GM19452 (cell line): Measurements from ENCODE around the gene HYAL2.
"Not testable (repeated sequence)": the region's sequence is repeated elsewhere in the genome, so short reads cannot be mapped to it uniquely, and the experiment has no call there.

Source experiments
- ATAC-seq: cut with Tn5 transposase; IDR thresholded peaks from one replicate; pipeline ENCODE4 v1.9.1; 2021; ENCODE audit not compliant: unreplicated experiment

The HYAL2 gene

DNA sequence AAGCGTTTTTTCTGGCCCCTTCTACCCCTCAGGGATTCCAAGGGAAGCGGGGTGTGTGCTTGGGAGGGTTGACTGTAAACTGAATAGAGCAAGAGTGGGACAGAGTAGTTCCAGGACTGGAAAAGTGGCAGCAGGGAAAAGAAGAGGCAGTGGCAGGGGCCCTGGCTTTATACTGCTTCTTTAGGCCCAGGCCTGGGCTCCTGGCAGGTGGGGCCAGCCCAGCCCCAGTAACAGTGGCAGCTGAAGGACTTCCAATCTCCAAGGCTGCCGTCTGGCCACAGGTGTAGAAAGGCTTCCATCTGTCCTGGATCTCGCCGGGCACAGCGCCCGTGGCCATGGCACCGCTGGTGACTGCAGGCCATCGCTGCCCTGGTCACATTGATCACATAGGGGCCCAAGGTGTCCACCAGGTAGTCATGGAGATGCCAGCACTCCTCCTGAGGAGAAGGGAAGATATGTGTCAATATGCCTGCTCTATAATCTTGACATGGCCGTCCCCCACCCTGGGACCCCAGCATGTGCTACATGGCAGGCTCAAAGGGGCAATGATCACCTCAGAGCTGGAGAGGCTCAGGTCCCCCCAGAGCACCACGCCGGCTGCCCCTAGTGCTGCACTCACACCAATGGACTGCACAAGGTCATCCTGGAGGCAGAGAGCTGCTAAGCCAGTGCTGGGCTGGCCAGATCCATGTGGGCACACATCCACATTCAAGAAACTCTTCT, 29.3 kb downstream of the HYAL2 start:
- no peak for ATAC-seq

- ATAC-seq: peak; percentile 96
These were observed 30.1 kb downstream of the HYAL2 start, which contains the start of gene IFRD2 for GRCh38 chr3:50292159-50293078. Gene IFRD2 (minus strand): TSS chr3:50292429. CDS start chr3:50292274, 155 bp downstream.

- no peak for ATAC-seq
These were observed 32.3 kb downstream of the HYAL2 start for GRCh38 chr3:50290161-50290641.

- no peak for ATAC-seq
These were observed 33.4 kb downstream of the HYAL2 start for GRCh38 chr3:50289130-50289529.

GRCh38 chr3:50288387-50289007, 34.0 kb downstream of the HYAL2 start:
- no peak for ATAC-seq

DNA sequence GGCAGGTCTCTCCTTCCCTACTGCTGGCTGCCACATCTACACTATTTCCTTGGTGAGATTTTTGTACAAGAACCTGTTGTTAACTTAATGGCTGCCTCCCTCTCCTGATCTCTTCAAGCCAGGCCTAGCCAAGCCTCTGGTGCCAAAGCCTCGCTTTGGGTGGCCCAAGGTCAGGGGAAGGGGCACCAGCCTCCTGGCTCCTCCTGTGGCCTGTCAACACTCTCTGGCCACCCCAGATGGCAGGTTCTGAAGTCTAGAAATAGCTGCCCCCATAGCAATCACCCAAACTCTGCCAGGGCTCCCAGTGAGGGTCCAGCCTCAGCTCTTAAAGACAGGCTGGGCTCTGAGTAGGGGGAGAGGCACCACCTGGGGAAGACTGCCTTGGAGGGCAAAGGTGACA, 35.3 kb downstream of the HYAL2 start:
- ATAC-seq: no peak

- no peak for ATAC-seq
These were observed 36.0 kb downstream of the HYAL2 start for GRCh38 chr3:50286322-50287227.

DNA sequence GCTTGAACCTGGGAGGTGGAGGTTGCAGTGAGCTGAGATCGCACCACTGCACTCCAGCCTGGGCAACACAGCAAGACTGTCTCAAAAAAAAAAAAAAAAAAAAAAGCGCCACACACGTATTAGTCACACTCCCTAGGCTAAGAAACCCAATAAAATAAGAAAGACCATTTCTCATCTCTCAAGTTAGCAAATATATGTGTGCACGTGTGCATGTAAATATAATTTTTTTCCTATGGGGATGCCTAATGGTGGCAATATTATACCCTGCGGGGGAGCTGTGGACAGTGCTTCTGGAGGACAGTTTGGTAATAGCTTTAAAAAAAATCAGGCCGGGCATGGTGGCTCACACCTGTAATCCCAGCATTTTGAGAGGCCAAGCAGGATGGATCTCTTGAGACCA, 38.4 kb downstream of the HYAL2 start:
- ATAC-seq: not testable (repeated sequence)

DNA sequence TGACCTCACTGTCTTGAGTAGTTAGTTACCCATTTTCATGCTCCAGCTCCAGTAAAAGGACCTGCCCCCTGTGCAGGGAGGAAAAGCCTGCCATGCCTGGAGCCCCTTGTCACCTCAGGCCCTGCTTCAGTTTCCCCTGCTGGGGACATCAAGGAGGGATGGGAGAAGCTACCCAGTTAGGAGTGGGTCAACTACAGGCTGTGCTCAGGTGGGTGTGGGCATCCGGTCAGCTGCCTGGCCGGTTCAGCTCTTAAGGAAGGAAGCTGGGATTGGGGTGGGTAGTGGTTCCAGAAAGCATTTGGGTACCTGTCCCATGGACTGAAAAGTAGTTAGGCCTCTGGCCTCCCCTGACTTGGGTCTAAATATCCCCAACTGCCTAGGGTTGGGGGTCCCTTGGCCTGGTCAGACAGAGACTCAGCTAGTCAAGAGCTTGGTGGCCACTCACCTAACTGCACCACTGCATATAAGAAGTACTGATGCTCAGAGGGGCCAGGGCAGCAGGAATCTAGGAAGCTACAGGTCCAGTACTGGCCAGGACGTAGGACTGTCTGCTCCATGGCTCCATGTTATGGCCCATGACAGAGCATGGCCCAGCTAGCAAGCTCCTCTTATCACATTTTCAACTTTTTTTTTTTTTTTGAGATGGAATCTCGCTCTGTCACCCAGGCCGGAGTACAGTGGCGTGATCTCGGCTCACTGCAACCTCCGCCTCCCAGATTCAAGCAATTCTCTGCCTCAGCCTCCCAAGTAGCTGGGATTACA, 43.1 kb downstream of the HYAL2 start:
- no peak for ATAC-seq

DNA sequence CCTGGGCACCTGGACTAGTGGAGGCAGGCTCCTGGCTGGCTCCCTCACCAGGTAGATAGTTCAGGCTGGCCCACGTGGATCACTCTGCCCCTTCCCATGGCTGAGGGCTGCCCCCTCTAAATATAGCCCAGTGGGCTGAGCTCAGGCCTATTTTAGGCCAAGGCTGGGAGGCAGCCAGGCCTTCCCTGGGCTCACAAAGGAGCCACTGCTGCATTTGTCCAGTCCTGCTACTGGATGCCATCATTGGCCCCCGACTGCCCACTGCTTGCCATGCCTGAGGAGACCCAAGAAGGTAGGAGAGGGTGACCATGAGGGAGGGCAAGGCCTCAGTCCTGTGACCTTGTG, 43.7 kb downstream of the HYAL2 start, which contains the start of gene LSMEM2:
Gene LSMEM2 (plus strand): TSS at position 208 of the 345 bp plus-strand sequence. CDS start 27 bp downstream, at position 235.
- no peak for ATAC-seq

DNA sequence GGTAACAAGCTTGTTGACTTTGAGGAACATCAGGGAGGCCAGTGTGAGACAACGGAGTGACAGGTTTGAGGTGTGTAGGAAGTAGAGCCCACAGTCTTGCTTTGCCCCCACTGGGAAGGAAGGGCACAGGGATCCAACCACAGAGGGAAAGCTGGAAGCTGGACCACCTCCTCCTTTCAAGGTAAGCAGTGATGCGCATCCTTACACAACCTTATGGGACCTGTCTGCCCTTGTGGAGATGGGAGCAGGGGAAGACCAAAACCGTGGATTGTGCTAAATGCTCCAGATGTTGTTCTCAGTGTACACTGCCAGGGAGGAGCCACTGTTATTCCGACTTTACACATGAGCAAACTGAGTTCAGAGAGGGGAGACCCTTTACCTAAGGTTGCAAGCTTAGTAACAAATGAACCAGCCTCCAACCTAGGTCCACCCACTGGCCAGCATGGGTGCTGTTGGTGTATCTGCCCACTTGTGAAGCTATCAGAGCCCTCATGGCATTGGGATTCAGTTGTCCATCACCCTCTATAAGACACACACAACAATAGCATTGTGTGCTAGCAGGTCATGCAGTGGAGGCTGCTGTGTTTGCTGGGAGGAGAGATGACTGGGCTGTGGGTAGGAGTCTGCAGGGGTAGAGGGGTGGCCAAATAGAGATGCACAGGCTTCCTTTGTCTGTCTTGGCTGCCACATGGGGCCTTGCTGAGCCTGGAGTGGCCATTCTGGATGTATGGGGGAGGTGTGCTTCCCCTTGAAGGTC, 44.2 kb downstream of the HYAL2 start:
- no peak for ATAC-seq

- no peak for ATAC-seq
These were observed 45.8 kb downstream of the HYAL2 start for GRCh38 chr3:50276762-50277101.

- ATAC-seq: no peak
These were observed 46.4 kb downstream of the HYAL2 start for GRCh38 chr3:50275996-50276761.

DNA sequence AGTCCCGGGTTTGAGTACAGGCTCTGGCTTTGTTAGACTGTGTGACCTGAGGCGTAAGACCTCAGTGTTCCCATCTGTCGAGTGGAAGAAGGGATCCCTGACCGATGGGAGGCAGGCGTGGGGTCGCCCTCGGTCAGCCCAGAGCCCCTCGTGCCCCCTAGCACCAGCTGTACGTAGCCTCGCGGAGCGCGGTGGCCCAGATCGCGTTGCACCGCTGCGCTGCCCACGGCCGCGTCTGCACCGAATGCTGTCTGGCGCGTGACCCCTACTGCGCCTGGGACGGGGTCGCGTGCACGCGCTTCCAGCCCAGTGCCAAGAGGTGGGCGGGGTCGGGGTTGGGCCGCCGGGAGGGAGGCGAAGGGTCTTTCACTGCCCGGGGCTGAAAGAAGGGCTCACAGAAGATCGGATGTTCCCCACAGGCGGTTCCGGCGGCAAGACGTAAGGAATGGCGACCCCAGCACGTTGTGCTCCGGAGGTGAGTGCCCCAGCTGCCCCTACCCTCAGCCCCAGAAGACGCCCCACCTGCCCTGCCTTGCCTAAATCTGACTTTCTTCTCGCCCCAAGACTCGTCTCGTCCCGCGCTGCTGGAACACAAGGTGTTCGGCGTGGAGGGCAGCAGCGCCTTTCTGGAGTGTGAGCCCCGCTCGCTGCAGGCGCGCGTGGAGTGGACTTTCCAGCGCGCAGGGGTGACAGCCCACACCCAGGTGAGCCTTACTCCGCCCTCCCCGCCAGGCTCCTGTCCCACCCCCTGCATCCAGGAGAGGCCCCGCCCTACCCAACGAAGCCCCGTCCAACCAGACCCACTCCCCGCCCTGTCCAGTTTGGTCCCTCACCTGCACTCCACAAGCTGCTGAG, 47.2 kb downstream of the HYAL2 start:
- no peak for ATAC-seq

GRCh38 chr3:50274371-50275104, 48.0 kb downstream of the HYAL2 start:
- ATAC-seq: no peak

DNA sequence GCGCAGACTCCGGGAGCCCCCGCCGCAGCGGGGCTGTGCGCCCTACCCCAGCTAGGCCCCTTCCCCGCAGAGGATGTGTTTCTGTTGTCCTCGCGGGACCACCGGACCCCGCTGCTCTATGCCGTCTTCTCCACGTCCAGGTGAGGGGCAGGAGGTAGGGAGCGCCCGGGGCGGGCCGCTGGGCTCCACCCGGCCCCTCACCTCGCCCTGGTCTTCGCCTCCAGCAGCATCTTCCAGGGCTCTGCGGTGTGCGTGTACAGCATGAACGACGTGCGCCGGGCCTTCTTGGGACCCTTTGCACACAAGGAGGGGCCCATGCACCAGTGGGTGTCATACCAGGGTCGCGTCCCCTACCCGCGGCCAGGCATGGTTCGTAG, 48.9 kb downstream of the HYAL2 start:
- ATAC-seq: no peak
